Breast epithelium (tissue), 3 donors: ENCODE results near the gene OR6C1.

Experiments used
- CTCF ChIP-seq, 3 donors: fragments of 450-650 bp; IDR thresholded peaks; one replicate each; pipeline ENCODE4 v1.5.1; 2016 to 2017; ENCODE audit warnings: antibody characterized with exemption in 3 of 3, mild to moderate bottlenecking in 3 of 3, moderate library complexity in 3 of 3
- POLR2A ChIP-seq: fragments of 450-650 bp; IDR thresholded peaks from one replicate; pipeline ENCODE4 v1.6.1; 2016; ENCODE audit warnings: antibody characterized with exemption, mild to moderate bottlenecking, moderate library complexity

DNA sequence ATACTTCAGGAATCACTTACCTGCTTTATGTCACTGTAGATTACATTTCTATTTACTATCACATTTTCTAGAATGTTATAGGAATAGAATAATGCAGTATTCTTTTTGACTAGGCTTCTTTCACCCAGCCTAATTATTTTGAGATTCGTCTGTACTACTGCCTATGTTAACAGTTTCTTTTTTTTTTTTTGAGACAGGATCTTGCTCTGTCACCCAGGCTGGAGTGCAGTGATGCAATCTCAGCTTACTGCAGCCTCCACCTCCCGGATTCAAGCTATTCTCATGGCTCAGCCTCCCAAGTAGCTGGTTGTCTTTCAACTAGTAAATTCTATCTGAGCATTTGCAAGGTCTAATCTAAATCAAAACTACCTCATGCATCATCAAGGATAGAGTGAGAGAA, 24.1 kb upstream of the OR6C1 start:
- TF ChIP-seq POLR2A (no peak), CTCF (IDR thresholded peaks at IDR 0.05) (no peak)
